DMS114 treated with DMSO at 0.1 percent for 48 hours (cell line): ENCODE results near the gene BAD.
"Not testable (repeated sequence)": the region's sequence is repeated elsewhere in the genome, so short reads cannot be mapped to it uniquely, and the experiment has no call there.

Experiments
- DNase-seq: peaks from one replicate; lab custom pipeline; 2025; ENCODE audit not compliant: unreplicated experiment; lab: John Stamatoyannopoulos, UW

The BAD gene

DNA sequence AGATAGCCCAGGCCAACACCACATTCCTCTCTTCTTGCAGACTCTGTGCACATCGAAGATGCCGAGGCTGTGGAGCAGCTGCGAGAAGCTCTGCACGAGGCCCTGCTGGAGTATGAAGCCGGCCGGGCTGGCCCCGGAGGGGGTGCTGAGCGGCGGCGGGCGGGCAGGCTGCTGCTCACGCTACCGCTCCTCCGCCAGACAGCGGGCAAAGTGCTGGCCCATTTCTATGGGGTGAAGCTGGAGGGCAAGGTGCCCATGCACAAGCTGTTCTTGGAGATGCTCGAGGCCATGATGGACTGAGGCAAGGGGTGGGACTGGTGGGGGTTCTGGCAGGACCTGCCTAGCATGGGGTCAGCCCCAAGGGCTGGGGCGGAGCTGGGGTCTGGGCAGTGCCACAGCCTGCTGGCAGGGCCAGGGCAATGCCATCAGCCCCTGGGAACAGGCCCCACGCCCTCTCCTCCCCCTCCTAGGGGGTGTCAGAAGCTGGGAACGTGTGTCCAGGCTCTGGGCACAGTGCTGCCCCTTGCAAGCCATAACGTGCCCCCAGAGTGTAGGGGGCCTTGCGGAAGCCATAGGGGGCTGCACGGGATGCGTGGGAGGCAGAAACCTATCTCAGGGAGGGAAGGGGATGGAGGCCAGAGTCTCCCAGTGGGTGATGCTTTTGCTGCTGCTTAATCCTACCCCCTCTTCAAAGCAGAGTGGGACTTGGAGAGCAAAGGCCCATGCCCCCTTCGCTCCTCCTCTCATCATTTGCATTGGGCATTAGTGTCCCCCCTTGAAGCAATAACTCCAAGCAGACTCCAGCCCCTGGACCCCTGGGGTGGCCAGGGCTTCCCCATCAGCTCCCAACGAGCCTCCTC, 31.4 kb upstream of the BAD start:
- not testable (repeated sequence) for DNase-seq

DNA sequence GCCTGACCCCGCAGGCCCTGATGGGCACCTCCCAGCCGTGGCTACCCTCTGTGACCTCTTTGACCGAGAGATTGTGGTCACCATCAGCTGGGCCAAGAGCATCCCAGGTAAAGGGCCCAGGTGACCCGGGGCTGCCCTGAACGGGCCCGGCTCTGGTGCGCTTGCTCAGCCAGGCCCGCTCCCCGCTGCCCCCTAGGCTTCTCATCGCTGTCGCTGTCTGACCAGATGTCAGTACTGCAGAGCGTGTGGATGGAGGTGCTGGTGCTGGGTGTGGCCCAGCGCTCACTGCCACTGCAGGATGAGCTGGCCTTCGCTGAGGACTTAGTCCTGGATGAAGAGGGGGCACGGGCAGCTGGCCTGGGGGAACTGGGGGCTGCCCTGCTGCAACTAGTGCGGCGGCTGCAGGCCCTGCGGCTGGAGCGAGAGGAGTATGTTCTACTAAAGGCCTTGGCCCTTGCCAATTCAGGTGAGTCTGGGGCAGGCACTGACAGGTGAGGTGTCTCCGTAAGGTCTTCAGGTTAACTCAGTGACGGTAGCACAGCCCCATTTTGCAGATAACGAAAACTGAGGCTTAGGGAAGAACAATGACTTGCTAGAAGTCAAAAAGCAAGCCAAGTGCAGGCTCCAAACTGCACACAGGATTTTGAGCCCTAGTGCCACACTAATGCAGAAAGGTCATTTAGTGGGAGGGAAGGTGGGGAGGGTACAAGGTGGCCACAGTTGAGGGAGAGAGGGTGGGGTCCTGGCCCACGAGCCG, 30.5 kb upstream of the BAD start:
- no peak for DNase-seq

GRCh38 chr11:64314146-64314804, 29.8 kb upstream of the BAD start:
- no peak for DNase-seq

- no peak for DNase-seq
These were observed 29.2 kb upstream of the BAD start for GRCh38 chr11:64313491-64314145.

DNA sequence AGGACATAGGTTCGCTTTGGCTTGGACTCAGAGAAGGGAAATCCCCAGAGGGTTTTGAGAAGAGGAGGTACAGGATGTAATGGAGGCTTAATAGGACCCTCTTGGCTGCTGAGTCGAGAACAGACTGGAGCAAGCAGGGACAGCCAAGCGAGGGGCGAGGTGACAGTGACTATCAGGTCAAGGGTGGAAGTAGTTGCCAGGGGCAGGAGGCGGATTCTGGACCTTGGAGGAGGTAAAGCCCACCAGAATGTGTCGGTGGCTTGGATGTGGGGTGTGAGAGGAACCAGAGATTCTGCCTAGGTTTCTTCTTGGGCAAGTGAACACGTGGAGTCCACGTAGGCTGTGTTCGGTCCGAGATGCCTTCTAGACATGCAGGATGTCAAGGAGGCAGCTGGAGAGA, 28.5 kb upstream of the BAD start:
- DNase-seq, result no peak

DNA sequence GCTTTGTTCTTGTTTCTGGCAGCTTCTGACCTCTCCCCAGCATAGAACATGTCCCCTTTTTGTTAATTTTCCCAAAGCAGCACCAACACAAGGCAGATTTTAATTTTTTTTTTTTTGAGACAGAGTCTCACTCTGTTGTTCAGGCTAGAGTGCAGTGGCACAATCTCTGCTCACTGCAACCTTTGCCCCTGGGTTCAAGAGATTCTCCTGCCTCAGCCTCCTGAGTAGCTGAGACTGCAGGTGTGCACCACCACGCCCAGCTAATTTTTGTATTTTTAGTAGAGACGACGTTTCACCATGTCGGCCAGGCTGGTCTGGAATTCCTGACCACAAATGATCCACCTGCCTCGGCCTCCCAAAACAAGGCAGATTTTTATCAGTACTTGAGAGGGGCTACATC, 23.3 kb upstream of the BAD start:
- not testable (repeated sequence) for DNase-seq

- no peak for DNase-seq
These were observed 22.6 kb upstream of the BAD start for GRCh38 chr11:64306876-64307622.

DNA sequence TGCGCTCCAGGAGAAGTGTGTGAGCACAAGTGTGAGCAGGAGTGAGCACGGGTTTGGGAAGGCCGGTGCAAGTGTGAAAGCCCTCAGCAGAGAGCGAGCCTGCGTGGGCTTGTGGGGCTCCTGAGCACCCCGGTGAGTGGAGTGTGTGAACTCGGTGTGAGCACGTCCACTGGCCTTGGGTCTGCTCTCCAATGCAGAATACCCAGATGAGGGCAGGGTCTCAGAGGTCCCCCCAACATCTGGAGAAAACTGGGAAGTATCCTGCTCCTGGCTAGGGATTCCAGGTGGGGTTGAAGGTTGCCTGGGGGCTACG, 22.1 kb upstream of the BAD start:
- no peak for DNase-seq

GRCh38 chr11:64305691-64306562, 21.5 kb upstream of the BAD start:
- no peak for DNase-seq

DNA sequence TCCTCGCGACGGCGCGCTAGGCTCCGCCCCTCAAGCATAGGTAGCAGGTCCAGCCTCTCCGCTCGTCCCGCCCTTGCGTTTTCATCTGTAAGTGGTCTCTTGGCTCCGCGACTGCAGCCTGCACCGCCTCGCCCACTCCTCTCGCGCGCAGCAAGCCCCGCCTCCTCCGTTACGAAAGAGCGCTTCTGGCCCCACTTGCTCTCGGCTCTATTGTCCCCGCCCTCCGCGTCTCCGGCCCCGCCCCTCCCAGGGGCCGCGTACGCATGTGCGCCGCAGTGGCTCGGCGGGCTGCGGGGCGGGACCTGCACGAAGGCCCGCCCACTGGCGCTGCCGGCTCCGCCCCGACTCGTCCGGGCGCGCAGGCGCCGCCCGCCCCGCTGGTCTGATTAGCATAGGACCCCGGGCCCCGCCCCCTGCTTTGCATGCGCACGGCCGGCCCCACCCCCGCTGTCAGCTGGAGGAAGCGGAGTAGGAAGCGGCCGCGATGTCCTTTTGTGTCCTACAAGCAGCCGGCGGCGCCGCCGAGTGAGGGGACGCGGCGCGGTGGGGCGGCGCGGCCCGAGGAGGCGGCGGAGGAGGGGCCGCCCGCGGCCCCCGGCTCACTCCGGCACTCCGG, 20.7 kb upstream of the BAD start, which contains the start of gene ESRRA:
Gene ESRRA (plus strand): TSS at position 450 of the 616 bp plus-strand sequence. CDS start 1,656 bp downstream, outside the sequence.
- DNase-seq, result peak; percentile 98

GRCh38 chr11:64304316-64305072, 20.0 kb upstream of the BAD start:
- peak; percentile 62 for DNase-seq

- DNase-seq, result no peak
These were observed 19.5 kb upstream of the BAD start for GRCh38 chr11:64304032-64304315.

- no peak for DNase-seq
These were observed 18.9 kb upstream of the BAD start for GRCh38 chr11:64303109-64304031.

- no peak for DNase-seq
These were observed 15.6 kb upstream of the BAD start, which contains the start of gene CATSPERZ for GRCh38 chr11:64299847-64300648. Gene CATSPERZ (plus strand): TSS chr11:64300358. CDS start chr11:64300411, 53 bp downstream.

- no peak for DNase-seq
These were observed 14.7 kb upstream of the BAD start for GRCh38 chr11:64298966-64299846.
